ENCODE data around the gene MED13L.

MED13L gene

GRCh38 chr12:116060764-116061163 is 216.7 kb downstream of the MED13L start:
- no peak overlapping the region for H3K4me3 ChIP-seq (ENCODE audit: low read depth, low read length)
- TF ChIP-seq CTCF (IDR thresholded peaks at IDR 0.05; ENCODE audit: borderline replicate concordance, insufficient read depth, low read depth, low read length) = no peak

GRCh38 chr12:116059904-116060303 is 217.6 kb downstream of the MED13L start:
- H3K4me3 ChIP-seq (ENCODE audit: low read depth, low read length) = no peak overlapping the region
- no peak for TF ChIP-seq CTCF (IDR thresholded peaks at IDR 0.05; ENCODE audit: borderline replicate concordance, insufficient read depth, low read depth, low read length)

- no peak for TF ChIP-seq CTCF (IDR thresholded peaks at IDR 0.05; ENCODE audit: borderline replicate concordance, insufficient read depth, low read depth, low read length)
- no peak overlapping the region for H3K4me3 ChIP-seq (ENCODE audit: low read depth, low read length)
Observed at GRCh38 chr12:116058574-116058973, 218.9 kb downstream of the MED13L start.

- no peak for TF ChIP-seq CTCF (IDR thresholded peaks at IDR 0.05; ENCODE audit: borderline replicate concordance, insufficient read depth, low read depth, low read length)
- H3K4me3 ChIP-seq (ENCODE audit: low read depth, low read length) = no peak overlapping the region
Observed at GRCh38 chr12:116057356-116057755, 220.1 kb downstream of the MED13L start.

- TF ChIP-seq CTCF (IDR thresholded peaks at IDR 0.05; ENCODE audit: borderline replicate concordance, insufficient read depth, low read depth, low read length) = no peak
- H3K4me3 ChIP-seq (ENCODE audit: low read depth, low read length) = no peak overlapping the region
Observed at GRCh38 chr12:116055895-116056607, 221.4 kb downstream of the MED13L start.

GRCh38 chr12:116054280-116054679 is 223.2 kb downstream of the MED13L start:
- no peak overlapping the region for H3K4me3 ChIP-seq (ENCODE audit: low read depth, low read length)
- no peak for TF ChIP-seq CTCF (IDR thresholded peaks at IDR 0.05; ENCODE audit: borderline replicate concordance, insufficient read depth, low read depth, low read length)

- TF ChIP-seq CTCF (IDR thresholded peaks at IDR 0.05; ENCODE audit: borderline replicate concordance, insufficient read depth, low read depth, low read length) = no peak
- no peak overlapping the region for H3K4me3 ChIP-seq (ENCODE audit: low read depth, low read length)
Observed at GRCh38 chr12:116053479-116054200, 223.9 kb downstream of the MED13L start.
